Smooth muscle cell (in vitro differentiated cells): ENCODE data around the gene FGF23. TPM values are rescaled to one million over a fixed set of nuclear protein-coding genes. Genes with fewer than 3 reads are reported as not detected.
"Not testable (repeated sequence)": the region's sequence is repeated elsewhere in the genome, so short reads cannot be mapped to it uniquely, and the experiment has no call there.

Source experiments
- DNase-seq: peaks from one replicate; lab custom pipeline; 2025; ENCODE audit not compliant: unreplicated experiment; lab: John Stamatoyannopoulos, UW
- H2AFZ ChIP-seq: fragments of 200-600 bp; sonication (generic); 2 replicates; pipeline ENCODE4 v1.6.0; 2016; ENCODE audit warnings: antibody characterized with exemption, low read depth, mild to moderate bottlenecking
- H3F3A ChIP-seq: fragments of 200-600 bp; sonication (generic); 2 replicates; pipeline ENCODE4 v1.6.0; 2017; ENCODE audit warnings: antibody characterized with exemption, low read depth
- H3K27ac ChIP-seq: fragments of 200-600 bp; sonication (generic); 2 replicates; pipeline ENCODE4 v1.5.1; 2016; ENCODE audit warnings: low read depth, mild to moderate bottlenecking
- H3K27me3 ChIP-seq: fragments of 200-600 bp; sonication (generic); 2 replicates; pipeline ENCODE4 v1.6.1; 2016; ENCODE audit warnings: low read depth, mild to moderate bottlenecking
- H3K36me3 ChIP-seq: fragments of 200-600 bp; sonication (generic); 2 replicates; pipeline ENCODE4 v1.5.1; 2016; ENCODE audit warnings: low read depth
- H3K4me1 ChIP-seq: fragments of 200-600 bp; sonication (generic); 2 replicates; pipeline ENCODE4 v1.5.1; 2016; ENCODE audit warnings: low read depth
- H3K4me2 ChIP-seq: fragments of 200-600 bp; sonication (generic); 2 replicates; pipeline ENCODE4 v1.6.0; 2016; ENCODE audit warnings: mild to moderate bottlenecking
- H3K4me3 ChIP-seq: fragments of 200-600 bp; sonication (generic); 2 replicates; pipeline ENCODE4 v1.5.1; 2016; ENCODE audit warnings: mild to moderate bottlenecking
- H3K79me2 ChIP-seq: fragments of 200-600 bp; sonication (generic); 2 replicates; pipeline ENCODE4 v1.6.0; 2016; ENCODE audit warnings: low read depth, mild to moderate bottlenecking
- H3K9ac ChIP-seq: fragments of 200-600 bp; sonication (generic); 2 replicates; pipeline ENCODE4 v1.6.0; 2016; ENCODE audit warnings: low read depth
- H3K9me3 ChIP-seq: fragments of 200-600 bp; sonication (generic); replicated peaks from 2 replicates; pipeline ENCODE4 v1.5.1; 2016; ENCODE audit warnings: low read depth
- H4K20me1 ChIP-seq: fragments of 200-600 bp; sonication (generic); 2 replicates; pipeline ENCODE4 v1.6.0; 2016; ENCODE audit warnings: low read depth
- WGBS: methylation state at CpG from one replicate; pipeline ENCODE4 v1.1.7; 2016; ENCODE audit warnings: low lambda C conversion rate; 5-methylcytosine and 5-hydroxymethylcytosine counted together
- polyA plus RNA-seq: library from polyadenylated mRNA; unstranded; fragments of >200 nt; fragmentation: Nextera tagmentation; extraction: Ambion mirVana; gene quantifications from 2 replicates; pipeline ENCODE4 v1.2.1, GENCODE V29; 2016
- total RNA-seq: library from RNA; depleted of rRNA; stranded (reverse); fragments of >200 nt; gene quantifications from 2 replicates; pipeline ENCODE4 v1.2.3, GENCODE V29; 2014
- TF ChIP-seq, protein P1 (sequence below): fragments of 200-600 bp; sonication (generic); IDR thresholded peaks from 2 replicates; pipeline ENCODE4 v1.5.1; 2017; ENCODE audit warnings: borderline replicate concordance, mild to moderate bottlenecking, antibody characterized with exemption; ENCODE audit not compliant: insufficient read depth, poor library complexity, severe bottlenecking

The FGF23 gene
- total and polyA plus RNA-seq, 2 experiments from 2014 or later = not detected

GRCh38 chr12:4412465-4412864 lies 33.0 kb upstream of the FGF23 start:
- Histone ChIP-seq H3K4me2 (no peak overlapping the region), H2AFZ (no peak overlapping the region), H3K27ac (no peak overlapping the region), H3K79me2 (no peaks in the 10 kb centered on the region), H3F3A (no peaks in the 10 kb centered on the region), H3K27me3 (peaks cover 25% of the 10 kb centered on the region), H3K9me3 (no peaks in the 10 kb centered on the region), H3K9ac (no peak overlapping the region), H3K36me3 (no peaks in the 10 kb centered on the region), H3K4me3 (no peak overlapping the region), H4K20me1 (no peaks in the 10 kb centered on the region), H3K4me1 (peaks cover 5% of the 10 kb centered on the region)
- TF ChIP-seq, protein P1, sequence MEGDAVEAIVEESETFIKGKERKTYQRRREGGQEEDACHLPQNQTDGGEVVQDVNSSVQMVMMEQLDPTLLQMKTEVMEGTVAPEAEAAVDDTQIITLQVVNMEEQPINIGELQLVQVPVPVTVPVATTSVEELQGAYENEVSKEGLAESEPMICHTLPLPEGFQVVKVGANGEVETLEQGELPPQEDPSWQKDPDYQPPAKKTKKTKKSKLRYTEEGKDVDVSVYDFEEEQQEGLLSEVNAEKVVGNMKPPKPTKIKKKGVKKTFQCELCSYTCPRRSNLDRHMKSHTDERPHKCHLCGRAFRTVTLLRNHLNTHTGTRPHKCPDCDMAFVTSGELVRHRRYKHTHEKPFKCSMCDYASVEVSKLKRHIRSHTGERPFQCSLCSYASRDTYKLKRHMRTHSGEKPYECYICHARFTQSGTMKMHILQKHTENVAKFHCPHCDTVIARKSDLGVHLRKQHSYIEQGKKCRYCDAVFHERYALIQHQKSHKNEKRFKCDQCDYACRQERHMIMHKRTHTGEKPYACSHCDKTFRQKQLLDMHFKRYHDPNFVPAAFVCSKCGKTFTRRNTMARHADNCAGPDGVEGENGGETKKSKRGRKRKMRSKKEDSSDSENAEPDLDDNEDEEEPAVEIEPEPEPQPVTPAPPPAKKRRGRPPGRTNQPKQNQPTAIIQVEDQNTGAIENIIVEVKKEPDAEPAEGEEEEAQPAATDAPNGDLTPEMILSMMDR = no peak
- 100% methylated on average over 1 of the region's 1 CpG for WGBS
- no peak for DNase-seq

GRCh38 chr12:4412056-4412455 lies 32.5 kb upstream of the FGF23 start:
- H3F3A ChIP-seq = no peaks in the 10 kb centered on the region
- H3K27me3 ChIP-seq = peaks cover 25% of the 10 kb centered on the region
- no peak overlapping the region for H3K9ac ChIP-seq
- H2AFZ ChIP-seq = no peak overlapping the region
- peaks cover under 1% of the 10 kb centered on the region for H3K4me1 ChIP-seq
- H3K36me3 ChIP-seq = no peaks in the 10 kb centered on the region
- H3K4me2 ChIP-seq = no peak overlapping the region
- DNase-seq = no peak
- no peaks in the 10 kb centered on the region for H3K79me2 ChIP-seq
- H3K4me3 ChIP-seq = no peak overlapping the region
- TF ChIP-seq, protein P1 = no peak
- 95% methylated on average over 3 of the region's 3 CpGs for WGBS
- H4K20me1 ChIP-seq = no peaks in the 10 kb centered on the region
- no peak overlapping the region for H3K27ac ChIP-seq
- no peaks in the 10 kb centered on the region for H3K9me3 ChIP-seq

DNA sequence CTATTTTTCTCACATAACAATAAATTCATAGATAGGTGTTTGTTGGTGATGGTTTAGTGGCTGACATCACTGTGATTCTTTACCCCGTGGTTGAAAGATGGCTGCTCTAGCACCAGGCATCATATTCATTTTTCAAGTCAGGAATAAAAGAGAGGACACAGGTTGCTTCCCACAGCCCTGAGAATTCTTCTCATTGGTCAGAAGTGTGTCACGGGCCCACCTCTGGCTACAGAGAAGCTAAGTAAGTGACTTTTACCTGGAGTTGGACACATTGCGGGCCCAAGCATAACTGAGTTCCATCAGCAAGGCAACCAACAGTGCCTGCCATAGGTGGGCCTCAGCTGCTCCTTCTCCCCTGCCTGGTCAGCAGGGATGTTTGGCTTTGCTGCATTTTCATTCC lies 27.6 kb upstream of the FGF23 start:
- H3K4me1 ChIP-seq = no peaks in the 10 kb centered on the region
- H3K4me3 ChIP-seq = no peak overlapping the region
- no peaks in the 10 kb centered on the region for H3K36me3 ChIP-seq
- DNase-seq = no peak
- no peak overlapping the region for H3K9ac ChIP-seq
- no peak overlapping the region for H2AFZ ChIP-seq
- no peaks in the 10 kb centered on the region for H3F3A ChIP-seq
- H3K27me3 ChIP-seq = peaks cover 14% of the 10 kb centered on the region
- TF ChIP-seq, protein P1 = no peak
- no peak overlapping the region for H3K4me2 ChIP-seq
- no peaks in the 10 kb centered on the region for H4K20me1 ChIP-seq
- no peaks in the 10 kb centered on the region for H3K79me2 ChIP-seq
- H3K9me3 ChIP-seq = no peaks in the 10 kb centered on the region
- 93% methylated on average over 3 of the region's 3 CpGs for WGBS
- no peak overlapping the region for H3K27ac ChIP-seq

DNA sequence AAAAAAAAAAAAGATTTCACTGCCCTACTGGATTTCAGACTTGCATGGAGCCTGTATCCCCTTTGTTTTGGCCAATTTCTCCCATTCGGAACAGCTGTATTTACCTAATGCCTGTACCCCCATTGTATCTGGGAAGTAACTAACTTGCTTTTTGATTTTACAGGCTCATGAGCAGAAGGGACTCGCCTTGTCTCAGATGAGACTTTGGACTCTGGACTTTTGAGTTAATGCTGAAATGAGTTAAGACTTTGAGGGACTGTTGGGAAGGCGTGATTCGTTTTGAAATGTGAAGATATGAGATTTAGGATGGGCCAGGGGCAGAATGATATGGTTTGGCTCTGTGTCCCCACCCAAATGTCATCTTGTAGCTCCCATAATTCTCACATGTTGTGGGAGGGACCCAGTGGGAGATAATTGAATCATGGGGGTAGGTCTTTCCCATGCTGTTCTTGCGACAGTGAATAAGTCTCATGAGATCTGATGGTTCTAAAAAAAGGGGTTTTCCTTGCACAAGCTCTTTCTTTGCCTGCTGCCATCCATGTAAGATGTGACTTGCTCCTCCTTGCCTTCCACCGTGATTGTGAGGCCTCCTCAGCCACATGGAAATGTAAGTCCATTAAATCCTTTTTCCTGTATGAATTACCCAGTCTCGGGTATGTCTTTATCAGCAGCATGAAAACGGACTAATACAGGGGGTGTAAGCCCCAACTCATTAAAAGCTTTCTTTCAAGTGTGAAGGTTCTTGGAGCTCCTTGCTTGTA lies 25.5 kb upstream of the FGF23 start:
- H3F3A ChIP-seq, H3K9ac ChIP-seq, H3K79me2 ChIP-seq, H3K4me2 ChIP-seq, H4K20me1 ChIP-seq, H3K4me1 ChIP-seq, H3K36me3 ChIP-seq, H3K4me3 ChIP-seq, H3K27ac ChIP-seq, DNase-seq, H3K9me3 ChIP-seq, H2AFZ ChIP-seq: not testable (repeated sequence)
- WGBS = 91% methylated on average over 8 of the region's 8 CpGs
- peaks cover 15% of the 10 kb centered on the region for H3K27me3 ChIP-seq
